Limb (tissue), 2 donors: ENCODE measurements around the gene CDH13.

Experiments
- DNase-seq, 2 donors: peaks; one replicate each; pipeline ENCODE4 v3.0.0-alpha.2; 2016; ENCODE audit errors: extremely low spot score in 2 of 2

Gene CDH13

DNA sequence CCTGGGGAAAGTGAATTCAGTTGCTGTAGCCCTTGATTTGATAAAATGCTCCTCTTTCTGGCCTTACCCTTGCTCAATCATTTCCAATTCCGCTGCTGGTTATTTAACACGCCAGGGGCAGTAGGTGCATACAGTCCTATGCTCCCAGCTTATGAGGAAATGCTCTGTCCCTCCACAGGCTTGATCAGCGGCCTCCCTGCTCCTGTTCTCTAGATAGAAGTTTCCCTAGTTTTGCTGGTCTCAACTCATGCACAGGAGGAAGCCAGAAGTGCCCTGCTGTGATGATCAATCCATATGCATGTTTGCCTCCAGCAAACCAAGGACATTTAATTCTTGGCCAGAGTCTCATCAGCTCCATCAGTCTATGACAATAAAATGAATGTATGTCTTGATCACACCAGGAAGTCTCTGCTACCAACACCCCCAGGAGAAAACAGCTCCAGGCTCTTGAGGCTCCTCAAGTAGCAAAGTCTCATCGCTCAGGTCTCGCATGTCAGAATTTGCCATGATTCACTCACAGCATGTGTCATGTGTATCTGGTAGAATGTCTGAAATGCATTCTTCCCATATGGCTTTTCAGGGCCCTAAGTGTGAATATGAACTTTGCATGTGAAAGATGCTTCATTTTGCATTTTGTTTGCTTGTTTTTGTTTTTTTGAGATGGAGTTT, 208.9 kb downstream of the CDH13 start:
- DNase-seq: no peak

DNA sequence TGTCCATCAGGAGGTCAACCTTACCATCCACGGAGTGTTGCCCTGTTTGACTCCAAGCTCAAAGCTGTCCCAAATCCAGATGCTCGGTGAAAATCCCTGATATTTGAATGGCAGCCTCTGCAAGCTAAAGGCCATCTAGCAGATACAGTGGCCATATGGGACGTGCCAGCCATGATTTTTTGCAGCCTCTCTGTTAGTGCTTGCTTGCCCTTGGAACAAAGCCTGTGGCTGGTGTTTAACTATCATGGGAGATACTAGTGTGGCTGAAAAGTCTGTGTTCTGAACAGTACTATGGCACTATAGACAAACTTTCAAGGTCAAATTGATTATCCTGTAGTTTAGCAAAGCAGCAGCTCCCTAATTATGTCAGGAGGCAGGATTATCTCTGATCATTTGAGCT, 214.3 kb downstream of the CDH13 start:
- DNase-seq: no peak

DNA sequence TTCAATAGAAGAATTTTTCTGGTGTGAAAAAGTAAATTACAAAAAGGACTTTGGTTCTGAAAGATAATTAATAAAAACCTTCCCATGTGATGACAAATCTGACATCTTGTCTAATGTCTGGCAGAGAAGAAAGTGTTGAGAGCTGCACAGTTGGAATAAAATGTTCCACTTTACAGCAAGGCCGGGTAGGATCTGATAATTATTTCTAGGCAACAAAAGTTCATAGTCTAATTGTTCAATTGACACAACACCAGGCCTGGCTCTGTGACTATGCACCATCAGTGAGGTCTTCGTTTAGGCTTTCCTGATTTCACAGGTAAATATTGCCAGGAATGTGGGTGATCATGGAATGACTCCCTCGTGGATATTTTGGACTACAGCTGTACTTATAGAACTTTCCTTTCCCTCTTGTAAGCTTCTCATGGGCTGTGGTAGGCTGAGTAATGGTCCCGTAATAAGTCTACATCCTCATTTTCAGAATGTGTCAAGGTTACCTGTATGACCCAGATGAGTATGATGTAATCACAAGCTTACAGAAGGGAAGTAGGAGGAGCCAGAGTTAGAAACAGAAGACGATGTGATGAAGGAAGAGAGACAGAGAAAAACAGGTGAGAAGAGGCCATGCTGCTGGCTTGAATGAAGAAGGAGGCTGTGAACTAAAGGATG, 217.0 kb downstream of the CDH13 start:
- no peak for DNase-seq

DNA sequence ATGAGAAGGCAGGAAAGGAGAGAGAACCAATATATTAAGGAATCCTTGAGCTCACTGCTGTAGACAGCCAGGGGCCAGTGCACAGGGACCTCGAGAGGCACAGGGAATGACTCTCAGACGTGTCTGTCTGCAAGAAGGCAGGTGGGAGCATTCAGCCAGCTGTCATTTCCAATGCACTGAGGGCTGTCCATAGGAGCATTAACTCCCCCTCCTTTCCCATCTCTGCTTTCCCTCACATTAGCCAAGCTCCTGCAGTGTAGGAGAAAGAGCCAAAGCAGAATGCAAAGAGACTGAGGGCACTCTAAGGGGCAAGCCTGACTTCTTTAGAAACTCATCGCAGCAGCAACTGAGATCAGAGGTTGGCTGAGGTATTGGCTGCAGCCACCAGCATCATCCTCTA, 218.3 kb downstream of the CDH13 start:
- DNase-seq: peak; percentile 29 to 38

GRCh38 chr16:82846806-82847205, 220.0 kb downstream of the CDH13 start:
- no peak for DNase-seq

GRCh38 chr16:82848013-82848412, 221.2 kb downstream of the CDH13 start:
- DNase-seq: no peak

DNA sequence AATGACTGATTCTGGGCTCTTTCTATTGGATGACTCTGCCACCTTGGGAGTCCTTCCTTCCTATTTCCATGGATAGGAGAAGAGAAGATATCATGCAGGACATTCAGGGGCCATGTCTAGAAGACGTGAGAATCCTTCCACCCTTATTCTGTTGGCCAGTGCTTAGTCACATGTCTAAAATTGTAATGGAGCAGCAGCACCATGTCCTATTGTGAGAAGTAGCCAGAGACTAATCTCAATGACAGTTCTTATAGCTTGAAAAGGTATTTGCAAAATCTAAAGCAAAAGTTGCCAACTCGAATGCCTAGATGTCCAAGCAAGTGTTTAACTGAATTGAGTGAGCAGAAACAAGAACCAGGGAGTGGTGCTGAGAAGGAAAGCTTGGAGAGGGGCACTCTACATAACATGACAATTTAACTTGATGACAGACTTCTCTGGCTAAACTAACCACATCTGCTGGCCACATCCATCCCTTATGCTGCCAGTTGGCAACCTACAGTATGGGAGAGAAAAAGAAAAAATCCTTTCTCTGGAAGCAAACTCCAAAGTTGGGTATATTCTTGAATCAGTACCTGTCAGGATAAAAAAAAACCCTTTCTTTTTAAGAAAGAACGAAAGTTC, 225.7 kb downstream of the CDH13 start:
- DNase-seq: no peak

- no peak for DNase-seq
Measured at GRCh38 chr16:82855471-82855870, 228.7 kb downstream of the CDH13 start.

DNA sequence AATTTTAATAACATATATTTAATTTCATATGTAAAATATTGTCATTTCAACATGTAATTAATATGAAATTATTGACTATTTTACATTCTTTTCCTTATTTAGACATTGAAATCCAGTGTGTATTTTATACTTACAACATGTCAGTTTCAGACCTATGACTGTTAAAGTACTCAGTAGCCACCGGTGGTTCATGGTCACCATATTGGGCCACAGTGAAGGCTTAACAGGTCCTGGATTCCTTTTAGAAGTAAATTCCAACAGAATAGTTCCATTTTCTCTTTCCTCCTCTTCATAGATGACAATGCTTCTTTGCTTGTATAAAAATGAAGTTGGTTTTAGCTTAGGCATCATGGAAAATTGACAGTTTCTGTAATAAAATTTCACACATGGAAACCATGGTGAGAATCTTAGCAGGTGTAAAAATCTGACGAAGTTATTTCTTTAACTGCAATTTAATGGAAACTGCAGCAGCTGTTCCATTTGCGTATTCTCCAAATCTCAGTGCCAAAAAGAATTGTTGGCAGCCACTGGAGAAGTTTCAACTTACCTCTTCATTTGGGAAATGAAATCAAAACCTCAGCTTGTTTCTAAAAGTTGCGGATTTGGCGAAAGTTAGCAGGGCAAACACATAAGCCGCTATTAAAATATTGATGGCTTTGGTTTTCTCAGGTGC, 231.1 kb downstream of the CDH13 start:
- peak in 1 of 2 donors; percentile 52 for DNase-seq

DNA sequence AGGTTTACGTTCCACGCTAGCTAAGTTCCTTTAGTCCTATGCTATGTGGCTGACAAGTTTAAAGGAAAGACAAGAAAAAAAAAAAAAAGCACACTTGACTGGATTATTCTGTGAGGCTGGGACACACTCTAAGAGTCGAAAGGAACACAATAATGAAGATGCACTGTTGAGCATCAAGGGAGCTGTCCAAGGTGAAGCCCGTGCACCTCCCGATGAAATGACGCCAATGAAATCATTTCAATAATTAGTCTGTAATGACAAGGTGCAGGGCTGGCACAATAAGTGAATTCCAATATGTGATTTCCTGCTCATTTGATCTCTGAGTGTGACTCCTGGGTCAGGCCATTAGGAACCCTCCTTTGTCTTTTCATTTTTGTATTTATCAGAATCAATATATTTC, 232.9 kb downstream of the CDH13 start:
- DNase-seq: no peak

GRCh38 chr16:82860071-82860470, 233.3 kb downstream of the CDH13 start:
- no peak for DNase-seq

GRCh38 chr16:82862057-82862456, 235.3 kb downstream of the CDH13 start:
- DNase-seq: no peak

- DNase-seq: no peak
Measured at GRCh38 chr16:82864332-82865040, 237.7 kb downstream of the CDH13 start.

DNA sequence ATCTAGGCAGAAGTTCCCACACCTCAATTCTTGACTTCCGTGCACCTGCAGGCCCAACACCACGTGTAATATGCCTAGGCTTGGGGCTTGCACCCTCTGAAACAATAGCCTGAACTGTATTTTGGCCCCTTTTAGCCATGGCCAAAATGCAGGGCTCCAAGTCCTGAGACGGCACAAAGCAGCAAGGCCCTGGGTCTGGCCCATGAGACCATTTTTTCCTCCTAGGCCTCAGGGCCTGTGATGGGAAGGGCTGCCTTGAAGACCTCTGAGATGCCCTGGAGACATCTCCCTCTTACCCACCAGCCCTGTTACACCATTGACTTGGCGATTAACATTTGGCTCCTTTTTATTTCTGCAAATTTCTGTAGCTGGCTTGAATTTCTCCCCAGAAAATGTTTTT, 238.6 kb downstream of the CDH13 start:
- no peak for DNase-seq

DNA sequence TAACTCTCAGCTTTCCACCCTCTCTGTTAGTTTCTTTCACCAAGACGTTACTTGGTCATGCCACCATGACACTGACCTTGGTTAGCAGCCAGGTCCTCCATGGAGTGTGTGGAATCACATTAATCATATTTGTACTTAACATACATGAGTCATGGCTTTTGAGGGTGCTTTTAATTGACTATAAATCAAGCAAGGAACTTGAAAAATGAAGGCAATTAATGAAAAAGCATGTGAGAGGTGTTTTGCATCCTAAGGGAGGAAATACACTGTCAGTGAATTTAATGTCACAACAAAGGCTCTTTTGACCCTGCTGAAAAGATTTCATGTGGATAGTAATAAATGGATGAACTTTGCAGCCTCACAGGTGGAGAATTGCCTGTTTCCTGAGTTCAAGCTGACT, 240.7 kb downstream of the CDH13 start:
- DNase-seq: no peak

DNA sequence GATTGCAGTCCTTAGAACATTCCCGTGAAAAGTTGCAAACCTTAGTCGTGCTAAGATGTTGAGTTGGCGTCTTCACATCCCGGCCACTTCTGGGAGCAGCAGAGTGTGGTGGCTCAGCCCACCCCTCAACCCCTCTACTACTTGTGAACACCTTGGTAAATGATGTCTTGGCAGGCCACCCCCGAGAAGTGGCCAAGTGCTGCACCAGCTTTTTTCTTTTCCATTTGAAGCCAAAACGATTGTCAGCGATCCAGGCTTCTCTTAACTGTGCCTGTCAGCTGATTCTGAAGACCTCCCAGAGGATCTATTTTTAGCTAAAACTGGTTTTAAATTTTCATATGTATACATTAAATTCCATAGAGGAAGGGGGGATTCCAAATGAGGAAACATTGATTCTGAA, 247.5 kb downstream of the CDH13 start:
- DNase-seq: peak; percentile 42 to 46

GRCh38 chr16:82874672-82875071, 247.9 kb downstream of the CDH13 start:
- DNase-seq: no peak

- DNase-seq: no peak
Measured at GRCh38 chr16:82876951-82877350, 250.2 kb downstream of the CDH13 start.

GRCh38 chr16:82878466-82878865, 251.7 kb downstream of the CDH13 start:
- DNase-seq: no peak

- DNase-seq: no peak
Measured at GRCh38 chr16:82880346-82880745, 253.6 kb downstream of the CDH13 start.

GRCh38 chr16:82881516-82881915, 254.7 kb downstream of the CDH13 start:
- DNase-seq: no peak

DNA sequence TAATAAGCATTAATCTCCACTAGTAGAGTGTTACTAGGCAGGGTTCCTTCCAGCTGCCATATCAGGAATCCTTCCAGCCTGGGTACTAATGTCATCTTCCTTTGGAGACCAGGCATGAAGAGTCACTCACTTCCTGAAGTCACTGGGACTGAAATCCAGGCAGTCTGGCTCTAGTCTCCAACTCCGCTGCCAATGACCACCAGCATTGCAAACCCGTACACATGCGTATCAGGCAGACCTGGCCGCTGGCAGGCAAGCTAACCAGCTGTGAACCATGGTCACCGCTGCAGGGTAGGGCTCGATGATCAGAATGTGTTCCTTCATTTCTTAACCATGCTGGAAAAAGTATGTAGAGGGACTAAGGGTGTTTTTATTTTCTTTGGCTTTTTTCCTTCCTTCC, 255.5 kb downstream of the CDH13 start:
- DNase-seq: no peak
